ENCODE results near the gene TMTC2.

- TF ChIP-seq CTCF (IDR thresholded peaks at IDR 0.05) = no peak
- TF ChIP-seq POLR2A (IDR thresholded peaks at IDR 0.05) = no peak
Measured at GRCh38 chr12:82862069-82862841, 175.5 kb downstream of the TMTC2 start.

Data from testis (tissue), 2 donors.